ENCODE data around the gene CTU1.

Gene CTU1

DNA sequence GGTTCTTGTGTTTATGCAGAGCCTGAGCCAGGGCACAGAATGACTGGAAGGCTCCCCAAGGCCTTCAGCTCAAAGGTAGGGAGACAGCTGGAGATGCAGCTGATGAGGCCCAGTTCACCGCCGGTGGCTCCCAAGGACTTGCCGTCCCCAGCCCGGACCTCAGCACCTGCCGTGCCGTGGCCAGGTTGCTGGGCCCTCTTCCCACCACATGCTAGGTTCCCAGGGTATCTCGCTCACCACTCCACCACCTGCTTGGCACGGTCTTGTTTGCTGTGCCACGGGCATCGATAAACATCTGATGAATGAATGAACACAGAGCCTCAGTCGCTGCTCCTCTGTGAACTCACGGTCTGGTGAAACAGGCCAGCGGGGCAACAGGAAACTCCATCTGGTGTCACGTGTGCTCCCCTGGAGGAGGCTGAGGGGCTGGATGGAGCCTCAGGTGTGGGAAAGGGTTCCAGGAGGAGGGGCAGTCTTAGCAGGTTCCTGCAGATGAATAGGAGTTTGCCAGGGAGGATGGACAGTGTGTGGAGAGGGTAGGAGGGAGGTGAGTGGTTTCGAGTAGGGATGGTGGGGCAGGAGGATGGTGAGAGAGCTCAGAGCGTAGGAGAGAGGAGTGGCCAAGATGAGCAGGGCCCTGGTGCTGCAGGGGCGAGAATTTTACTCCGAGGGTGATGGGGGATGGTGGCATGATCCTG is 21.9 kb downstream of the CTU1 start:
- Mint-ChIP-seq H3K4me3 (no peak overlapping the region), H3K4me1 (ENCODE audit: low read depth) (no peaks in the 10 kb centered on the region), H3K27ac (no peak overlapping the region), H3K9me3 (no peaks in the 10 kb centered on the region), H3K36me3 (ENCODE audit: low read depth) (no peaks in the 10 kb centered on the region), H3K27me3 (peaks cover 5% of the 10 kb centered on the region)

DNA sequence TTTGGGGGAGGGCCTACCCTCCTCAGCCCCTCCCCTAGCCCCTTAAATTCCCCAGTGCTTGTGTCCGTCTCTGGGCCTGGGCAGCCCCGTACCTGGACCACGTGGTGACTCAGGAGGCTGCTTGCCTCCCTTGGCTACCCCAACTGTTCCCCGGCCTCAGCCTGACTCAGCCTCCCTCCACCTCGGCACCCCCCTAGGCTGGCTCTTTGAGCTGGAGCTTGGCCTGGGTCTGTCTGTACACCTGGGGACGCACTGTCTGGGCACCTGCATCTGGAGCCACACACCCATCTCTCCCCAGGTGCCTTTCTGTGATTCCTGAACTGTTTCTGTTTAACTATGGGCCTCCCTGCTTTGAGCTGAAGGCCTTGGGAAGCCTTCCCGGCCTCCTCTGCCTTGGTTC is 23.7 kb downstream of the CTU1 start:
- no peaks in the 10 kb centered on the region for H3K36me3 Mint-ChIP-seq (ENCODE audit: low read depth)
- H3K4me1 Mint-ChIP-seq (ENCODE audit: low read depth) = no peaks in the 10 kb centered on the region
- H3K4me3 Mint-ChIP-seq = no peak overlapping the region
- no peak overlapping the region for H3K27ac Mint-ChIP-seq
- H3K27me3 Mint-ChIP-seq = peaks cover 5% of the 10 kb centered on the region
- H3K9me3 Mint-ChIP-seq = no peaks in the 10 kb centered on the region

GRCh38 chr19:51083783-51084182 is 24.4 kb downstream of the CTU1 start:
- H3K9me3 Mint-ChIP-seq = no peaks in the 10 kb centered on the region
- H3K27ac Mint-ChIP-seq = no peak overlapping the region
- peaks cover 5% of the 10 kb centered on the region for H3K27me3 Mint-ChIP-seq
- H3K36me3 Mint-ChIP-seq (ENCODE audit: low read depth) = no peaks in the 10 kb centered on the region
- H3K4me1 Mint-ChIP-seq (ENCODE audit: low read depth) = no peaks in the 10 kb centered on the region
- H3K4me3 Mint-ChIP-seq = no peak overlapping the region

DNA sequence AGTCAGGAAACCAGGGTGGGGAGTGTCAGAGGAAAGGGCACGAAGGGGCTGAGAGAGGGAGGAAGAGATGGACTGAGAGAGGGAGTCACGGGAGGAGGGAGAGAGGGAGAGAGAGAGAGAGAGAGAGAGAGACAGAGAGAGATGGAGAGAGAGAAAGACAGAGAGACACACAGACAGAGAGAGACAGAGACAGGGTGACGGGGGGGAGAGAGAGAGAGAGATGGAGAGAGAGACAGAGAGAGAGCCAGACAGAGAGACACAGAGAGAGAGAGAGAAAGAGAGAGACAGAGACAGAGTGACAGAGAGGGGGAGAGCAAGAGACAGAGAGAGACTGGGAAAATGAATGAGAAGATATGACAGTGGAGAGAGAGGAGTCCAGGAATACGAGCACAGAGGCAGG is 25.0 kb downstream of the CTU1 start:
- Mint-ChIP-seq H3K9me3 (no peaks in the 10 kb centered on the region), H3K4me1 (ENCODE audit: low read depth) (no peaks in the 10 kb centered on the region), H3K4me3 (no peak overlapping the region), H3K36me3 (ENCODE audit: low read depth) (no peaks in the 10 kb centered on the region), H3K27me3 (peaks cover 5% of the 10 kb centered on the region), H3K27ac (no peak overlapping the region)

DNA sequence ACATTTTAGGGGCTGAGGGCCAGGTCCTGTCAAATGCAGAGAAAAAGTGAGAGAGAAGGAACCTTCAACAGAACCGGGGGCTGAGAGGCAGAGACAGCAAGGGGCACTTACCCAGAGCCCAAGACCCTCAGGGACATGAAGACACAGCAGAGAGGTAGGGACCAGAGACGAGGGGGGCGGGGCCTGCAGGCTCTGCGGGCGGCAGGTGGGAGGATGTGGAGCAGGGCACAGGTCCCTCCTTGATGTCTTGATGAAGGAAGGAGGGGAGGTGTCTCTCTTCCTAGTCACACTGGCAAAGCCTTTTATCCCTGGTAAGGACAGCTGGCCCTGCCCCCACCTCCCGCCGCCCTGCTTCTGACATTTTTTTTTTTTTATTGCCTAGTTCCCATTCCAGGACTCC is 25.6 kb downstream of the CTU1 start, which contains the start of gene KLK14:
Gene KLK14, minus strand, starts transcription at position 277 of the 400 bp plus-strand sequence. Its CDS starts 273 bp downstream, at position 4.
- no peak within 1 kb of the TSS for H3K4me3 Mint-ChIP-seq
- H3K27ac Mint-ChIP-seq = no peak within 1 kb of the TSS
- no peaks in the 10 kb centered on the region for H3K4me1 Mint-ChIP-seq (ENCODE audit: low read depth)
- peaks cover 5% of the 10 kb centered on the region for H3K27me3 Mint-ChIP-seq
- no peaks in the 10 kb centered on the region for H3K9me3 Mint-ChIP-seq
- H3K36me3 Mint-ChIP-seq (ENCODE audit: low read depth) = no peaks in the 10 kb centered on the region

- H3K4me1 Mint-ChIP-seq (ENCODE audit: low read depth) = no peaks in the 10 kb centered on the region
- no peak overlapping the region for H3K27ac Mint-ChIP-seq
- no peaks in the 10 kb centered on the region for H3K36me3 Mint-ChIP-seq (ENCODE audit: low read depth)
- H3K9me3 Mint-ChIP-seq = no peaks in the 10 kb centered on the region
- no peak overlapping the region for H3K4me3 Mint-ChIP-seq
- H3K27me3 Mint-ChIP-seq = peaks cover 5% of the 10 kb centered on the region
Measured at GRCh38 chr19:51081476-51081875, 26.7 kb downstream of the CTU1 start.

DNA sequence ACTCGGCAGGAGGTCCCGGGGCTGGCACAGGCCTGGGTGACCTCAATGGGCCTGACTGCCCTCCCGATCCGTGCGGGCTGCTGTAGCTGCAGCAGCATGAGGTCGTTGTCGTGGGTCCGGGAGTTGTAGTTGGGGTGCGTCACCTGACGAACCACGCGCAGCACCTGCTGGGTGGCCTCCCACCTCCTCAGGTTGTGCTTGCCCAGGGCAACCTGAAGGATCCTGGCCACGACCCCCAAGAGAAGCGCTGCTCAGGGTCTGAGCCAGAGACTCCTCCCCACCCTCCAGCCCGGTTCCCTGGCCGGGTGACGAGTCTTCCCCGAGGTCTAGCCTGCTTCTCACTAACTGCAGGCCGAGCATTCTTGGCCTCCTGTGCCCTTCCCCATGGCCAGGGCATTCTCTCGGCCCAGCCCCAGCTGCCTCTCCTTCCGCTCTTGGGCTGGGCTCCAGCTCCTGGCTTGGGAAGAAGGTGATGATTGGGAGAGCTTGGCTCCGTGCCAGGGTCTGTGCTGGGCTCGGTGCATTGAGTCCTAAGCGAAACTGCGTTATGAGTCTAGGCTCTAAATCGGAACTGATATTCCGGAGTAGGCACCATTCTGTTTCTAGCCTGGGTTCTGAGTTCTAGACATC is 28.6 kb downstream of the CTU1 start:
- H3K9me3 Mint-ChIP-seq = no peaks in the 10 kb centered on the region
- H3K4me3 Mint-ChIP-seq = no peak overlapping the region
- no peaks in the 10 kb centered on the region for H3K36me3 Mint-ChIP-seq (ENCODE audit: low read depth)
- no peak overlapping the region for H3K27ac Mint-ChIP-seq
- peaks cover 5% of the 10 kb centered on the region for H3K27me3 Mint-ChIP-seq
- no peaks in the 10 kb centered on the region for H3K4me1 Mint-ChIP-seq (ENCODE audit: low read depth)

- no peaks in the 10 kb centered on the region for H3K4me1 Mint-ChIP-seq (ENCODE audit: low read depth)
- H3K27ac Mint-ChIP-seq = no peak overlapping the region
- H3K36me3 Mint-ChIP-seq (ENCODE audit: low read depth) = no peaks in the 10 kb centered on the region
- no peak overlapping the region for H3K4me3 Mint-ChIP-seq
- H3K27me3 Mint-ChIP-seq = peaks cover 5% of the 10 kb centered on the region
- peaks cover 7% of the 10 kb centered on the region for H3K9me3 Mint-ChIP-seq
Measured at GRCh38 chr19:51078731-51079130, 29.5 kb downstream of the CTU1 start.

- Mint-ChIP-seq H3K27ac (no peak overlapping the region), H3K4me1 (ENCODE audit: low read depth) (no peaks in the 10 kb centered on the region)
Measured at GRCh38 chr19:51078104-51078503, 30.1 kb downstream of the CTU1 start.

GRCh38 chr19:51076631-51077213 is 31.5 kb downstream of the CTU1 start:
- H3K27ac Mint-ChIP-seq = no peak overlapping the region
- no peaks in the 10 kb centered on the region for H3K36me3 Mint-ChIP-seq (ENCODE audit: low read depth)
- H3K4me1 Mint-ChIP-seq (ENCODE audit: low read depth) = no peaks in the 10 kb centered on the region
- no peak overlapping the region for H3K4me3 Mint-ChIP-seq
- H3K9me3 Mint-ChIP-seq = peaks cover 7% of the 10 kb centered on the region
- H3K27me3 Mint-ChIP-seq = no peaks in the 10 kb centered on the region

More at GRCh38 chr19:51078104-51078503, 30.1 kb downstream of the CTU1 start:
- no peak overlapping the region for H3K4me3 Mint-ChIP-seq
- H3K9me3 Mint-ChIP-seq = peaks cover 7% of the 10 kb centered on the region
- H3K36me3 Mint-ChIP-seq (ENCODE audit: low read depth) = no peaks in the 10 kb centered on the region
- H3K27me3 Mint-ChIP-seq = no peaks in the 10 kb centered on the region

DNA sequence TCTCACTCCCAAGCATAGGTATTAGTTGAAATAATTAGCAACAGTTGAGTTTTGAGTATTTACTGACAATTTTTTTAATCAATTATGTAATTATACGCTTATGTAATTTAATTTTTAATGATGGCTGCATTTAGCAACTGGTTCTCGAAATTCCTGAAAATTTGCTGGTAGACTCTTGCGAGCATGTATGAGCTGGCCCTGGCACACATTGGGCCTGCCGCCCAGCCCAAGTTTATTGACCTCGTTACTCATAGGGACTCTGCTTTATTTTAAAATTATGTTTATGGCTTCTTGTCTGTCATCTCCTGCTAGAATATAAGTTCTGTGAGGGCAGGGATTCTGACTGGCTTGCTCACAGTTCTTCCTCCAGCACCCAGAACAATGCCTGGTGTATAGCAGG is 32.2 kb downstream of the CTU1 start:
- Mint-ChIP-seq H3K4me3 (no peak overlapping the region), H3K9me3 (peaks cover 7% of the 10 kb centered on the region), H3K36me3 (ENCODE audit: low read depth) (no peaks in the 10 kb centered on the region), H3K4me1 (ENCODE audit: low read depth) (no peaks in the 10 kb centered on the region), H3K27ac (no peak overlapping the region), H3K27me3 (no peaks in the 10 kb centered on the region)

- Mint-ChIP-seq H3K27ac (no peak overlapping the region), H3K27me3 (peaks cover 20% of the 10 kb centered on the region), H3K4me1 (ENCODE audit: low read depth) (no peaks in the 10 kb centered on the region), H3K4me3 (no peak overlapping the region), H3K9me3 (peaks cover 7% of the 10 kb centered on the region), H3K36me3 (ENCODE audit: low read depth) (no peaks in the 10 kb centered on the region)
Measured at GRCh38 chr19:51071095-51071405, 37.2 kb downstream of the CTU1 start.

DNA sequence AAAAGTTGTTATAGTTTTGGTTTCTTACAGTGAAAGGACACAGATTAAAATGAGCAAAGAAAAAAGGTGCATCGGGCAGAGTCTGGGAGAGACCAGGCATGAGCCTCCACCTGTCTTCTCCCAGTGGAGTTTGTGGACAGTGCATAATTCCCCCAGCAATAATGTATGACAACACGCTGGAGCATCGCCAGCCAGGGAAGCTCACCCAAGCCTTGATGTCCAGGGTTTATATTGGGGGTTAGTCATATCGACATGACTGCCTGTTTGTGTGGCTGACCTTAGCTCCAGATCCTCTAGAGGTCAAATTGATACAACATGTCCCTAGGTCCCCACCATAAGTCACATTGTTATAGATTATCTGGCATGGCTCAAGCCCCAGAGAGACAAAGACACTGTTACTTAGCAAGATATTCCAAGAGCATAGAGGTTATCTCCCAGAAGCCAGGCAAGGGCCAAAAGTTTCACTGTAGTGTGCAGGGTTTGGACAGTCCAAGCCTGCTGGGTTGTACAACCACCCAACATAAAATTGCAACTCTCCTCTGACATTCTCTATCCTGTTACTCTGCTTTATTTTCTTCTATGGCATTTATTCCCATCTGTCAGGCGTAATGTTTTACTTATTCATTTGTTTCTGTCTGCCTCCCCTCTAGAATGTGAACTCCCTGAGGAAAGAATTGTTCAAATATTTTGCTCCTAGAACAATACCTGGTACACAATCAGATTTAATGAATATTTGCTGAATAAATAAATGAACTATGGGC is 37.7 kb downstream of the CTU1 start:
- no peak overlapping the region for H3K27ac Mint-ChIP-seq
- H3K36me3 Mint-ChIP-seq (ENCODE audit: low read depth) = no peaks in the 10 kb centered on the region
- H3K9me3 Mint-ChIP-seq = peaks cover 7% of the 10 kb centered on the region
- no peak overlapping the region for H3K4me3 Mint-ChIP-seq
- H3K4me1 Mint-ChIP-seq (ENCODE audit: low read depth) = no peaks in the 10 kb centered on the region
- peaks cover 24% of the 10 kb centered on the region for H3K27me3 Mint-ChIP-seq

- H3K27ac Mint-ChIP-seq = no peak overlapping the region
- H3K27me3 Mint-ChIP-seq = peaks cover 49% of the 10 kb centered on the region
- peaks cover 3% of the 10 kb centered on the region for H3K4me1 Mint-ChIP-seq (ENCODE audit: low read depth)
- no peak overlapping the region for H3K4me3 Mint-ChIP-seq
- H3K36me3 Mint-ChIP-seq (ENCODE audit: low read depth) = no peaks in the 10 kb centered on the region
- peaks cover under 1% of the 10 kb centered on the region for H3K9me3 Mint-ChIP-seq
Measured at GRCh38 chr19:51066393-51067186, 41.6 kb downstream of the CTU1 start.

Data from stimulated activated naive CD8-positive, alpha-beta T cell treated with anti-CD3 and anti-CD28 coated beads, Interleukin-15, Interleukin-2, amounts not matched to agents 100 ng/mL and 50 ng/mL, for 24 hours (primary cell).